ENCODE measurements around the gene PILRB.
A peak's percentile ranks its signal among the peaks of the same experiment; 100 is the strongest.
"Not testable (repeated sequence)": the region's sequence is repeated elsewhere in the genome, so short reads cannot be mapped to it uniquely, and the experiment has no call there.

PILRB gene

DNA sequence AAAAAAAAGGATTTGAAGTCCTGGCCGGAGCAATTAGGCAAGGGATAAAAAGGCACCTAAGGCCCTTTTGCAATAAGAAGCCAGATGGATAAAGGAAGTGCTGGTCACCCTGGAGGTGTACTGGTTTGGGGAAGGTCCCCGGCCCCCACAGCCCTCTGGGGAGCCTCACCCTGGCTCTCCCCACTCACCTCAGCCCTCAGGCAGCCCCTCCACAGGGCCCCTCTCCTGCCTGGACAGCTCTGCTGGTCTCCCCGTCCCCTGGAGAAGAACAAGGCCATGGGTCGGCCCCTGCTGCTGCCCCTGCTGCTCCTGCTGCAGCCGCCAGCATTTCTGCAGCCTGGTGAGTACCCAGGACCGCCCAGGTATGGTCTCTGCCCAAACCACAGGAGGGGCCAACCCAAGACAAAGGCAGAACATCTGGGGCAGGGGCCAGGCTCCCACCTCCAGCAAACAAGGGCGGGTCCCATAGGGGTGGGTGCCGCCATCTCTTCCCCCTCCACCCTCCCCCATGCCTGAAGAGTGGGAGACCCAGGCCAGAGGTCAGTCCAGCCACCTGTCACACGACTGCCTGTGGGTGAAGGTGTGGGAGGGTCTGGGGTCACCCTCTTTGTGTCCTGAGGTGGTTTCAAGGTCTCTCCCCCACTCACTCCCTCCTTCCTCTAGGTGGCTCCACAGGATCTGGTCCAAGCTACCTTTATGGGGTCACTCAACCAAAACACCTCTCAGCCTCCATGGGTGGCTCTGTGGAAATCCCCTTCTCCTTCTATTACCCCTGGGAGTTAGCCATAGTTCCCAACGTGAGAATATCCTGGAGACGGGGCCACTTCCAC, at the start of gene PILRB:
Gene PILRB, plus strand, starts transcription at position 91 of the 830 bp plus-strand sequence. Its CDS starts 186 bp downstream, at position 277.
- no peak for DNase-seq

DNA sequence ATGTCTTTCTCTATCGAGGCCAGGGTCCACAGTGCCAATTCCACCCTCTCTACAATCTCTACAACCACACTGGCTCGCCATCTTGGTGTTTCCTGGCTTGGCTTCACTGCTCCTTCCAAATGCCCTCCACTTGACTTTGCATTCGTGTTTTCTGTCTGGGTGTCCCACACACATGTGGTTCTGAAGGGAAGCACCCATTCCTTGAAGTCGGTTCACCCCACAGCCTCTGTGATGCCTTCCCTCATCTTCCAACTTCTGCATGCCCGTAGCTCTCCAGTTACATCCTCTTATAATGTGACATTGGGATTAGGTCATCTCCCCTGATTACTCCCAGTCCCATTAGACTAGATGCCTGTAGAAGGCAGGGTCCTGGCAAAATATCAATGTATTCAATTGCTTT, 39.6 kb upstream of the PILRB start:
- not testable (repeated sequence) for DNase-seq

DNA sequence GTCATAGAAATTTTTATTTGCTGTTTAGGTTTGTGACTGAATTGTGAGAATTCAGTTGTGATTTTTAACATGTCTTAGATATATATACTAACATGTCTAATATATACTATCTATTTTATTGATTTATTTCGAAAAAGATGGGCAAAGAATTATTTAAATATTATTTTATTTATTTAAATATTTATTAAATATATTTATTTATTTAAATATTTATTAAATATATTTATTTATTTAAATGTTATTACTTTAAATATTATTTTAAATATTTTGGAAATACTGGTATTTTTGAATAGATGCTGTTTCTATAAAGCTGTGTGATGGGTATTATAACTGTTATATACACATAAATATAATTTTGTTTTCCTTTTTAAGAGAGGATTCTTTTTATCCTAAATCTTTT, 36.3 kb upstream of the PILRB start:
- not testable (repeated sequence) for DNase-seq

DNA sequence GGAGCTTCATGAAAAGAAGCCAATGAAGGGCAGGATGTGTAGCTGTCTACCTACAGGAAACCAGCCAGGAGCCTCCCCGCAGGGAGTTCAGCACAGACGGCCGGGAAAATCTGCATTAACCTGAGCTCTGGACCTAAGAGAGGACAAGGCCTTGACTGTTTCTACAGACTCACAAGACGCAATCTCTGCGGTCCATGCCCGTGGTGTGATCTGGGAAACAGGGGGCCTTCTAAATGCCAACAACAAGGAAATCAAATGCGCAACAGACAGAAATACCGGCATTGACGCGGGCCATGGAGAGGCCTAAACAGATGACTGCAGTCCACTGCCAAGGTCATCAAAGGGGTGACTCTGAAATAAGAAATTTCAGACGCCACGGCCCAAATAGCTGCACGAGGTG, 33.7 kb upstream of the PILRB start:
- not testable (repeated sequence) for DNase-seq

DNA sequence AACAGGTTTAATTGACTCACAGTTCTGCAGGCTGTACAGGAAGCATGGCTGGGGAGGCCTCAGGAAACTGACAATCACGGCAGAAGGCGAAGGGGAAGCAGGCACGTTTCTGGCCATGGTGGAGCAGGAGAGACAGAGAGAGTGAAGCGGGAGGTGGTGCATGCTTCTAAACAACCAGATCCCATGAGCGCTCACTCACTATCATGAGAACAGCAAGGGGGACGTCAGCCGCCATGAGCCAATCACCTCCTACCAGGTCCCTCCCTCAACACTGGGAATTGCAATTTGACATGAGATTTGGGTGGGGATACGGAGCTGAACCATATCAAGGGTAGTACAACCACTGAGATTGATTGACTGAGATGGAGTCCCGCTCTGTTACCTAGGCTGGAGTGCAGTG, 32.2 kb upstream of the PILRB start:
- not testable (repeated sequence) for DNase-seq

DNA sequence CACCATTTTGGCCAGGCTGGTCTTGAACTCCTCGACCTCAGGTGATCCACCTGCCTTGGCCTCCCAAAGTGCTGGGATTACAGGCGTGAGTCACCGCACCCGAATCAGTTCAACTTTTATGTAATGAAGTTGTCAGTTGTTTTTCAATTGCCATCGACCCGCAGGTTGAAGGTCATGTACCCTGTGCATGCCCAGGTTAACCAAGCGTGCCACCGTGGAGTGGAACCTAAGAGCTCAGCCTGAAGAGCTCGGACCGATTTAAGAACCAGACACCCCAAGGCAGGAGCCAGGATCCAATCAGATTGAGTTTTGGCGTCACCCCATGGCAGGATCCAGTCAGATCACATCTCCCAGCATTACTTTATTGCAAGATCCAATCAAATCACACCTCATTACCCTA, 31.0 kb upstream of the PILRB start:
- DNase-seq: not testable (repeated sequence)

DNA sequence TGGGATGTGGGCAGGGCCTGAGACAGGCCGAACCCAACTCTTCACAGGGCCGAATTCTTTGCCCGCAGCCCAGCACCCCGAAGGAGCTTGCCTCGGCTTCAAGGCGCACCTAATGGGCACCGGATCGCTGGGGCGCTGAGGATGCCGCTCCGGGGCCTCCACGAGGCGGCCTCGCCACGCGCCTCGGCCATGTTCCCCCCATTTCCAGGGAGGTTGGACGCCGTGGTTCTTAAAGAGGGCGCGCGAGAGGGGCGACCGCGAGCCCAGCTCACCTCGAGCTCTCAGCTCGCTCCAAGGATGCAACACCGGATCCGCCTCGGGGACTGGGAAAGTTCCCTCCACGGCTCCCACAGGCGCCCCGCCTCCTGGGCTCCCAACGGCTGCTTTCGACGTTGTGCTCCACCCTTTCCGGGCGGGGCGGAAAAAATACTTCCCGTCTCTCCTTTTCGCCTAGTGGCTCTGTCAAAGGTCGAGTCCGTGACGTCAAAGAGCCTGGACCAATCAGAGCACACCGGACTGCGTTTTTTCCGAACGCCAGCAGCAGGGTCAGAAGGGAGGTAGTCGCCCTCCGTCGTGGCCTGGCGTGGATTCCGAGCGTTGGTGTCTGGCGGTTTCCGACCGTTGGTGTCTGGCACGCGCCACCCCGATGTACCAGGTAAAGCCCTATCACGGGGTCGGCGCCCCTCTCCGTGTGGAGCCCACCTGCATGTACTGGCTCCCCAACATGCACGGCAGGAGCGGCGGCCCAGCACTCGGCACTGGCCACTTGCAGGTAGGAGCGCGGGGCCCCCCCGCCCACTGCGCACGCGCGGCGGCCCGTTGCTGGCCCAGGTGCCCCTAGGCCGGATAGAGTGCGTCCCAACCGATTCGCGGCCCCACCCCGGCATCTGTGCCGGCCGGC, 22.1 kb upstream of the PILRB start:
- DNase-seq: peak; percentile 87 to 93

DNA sequence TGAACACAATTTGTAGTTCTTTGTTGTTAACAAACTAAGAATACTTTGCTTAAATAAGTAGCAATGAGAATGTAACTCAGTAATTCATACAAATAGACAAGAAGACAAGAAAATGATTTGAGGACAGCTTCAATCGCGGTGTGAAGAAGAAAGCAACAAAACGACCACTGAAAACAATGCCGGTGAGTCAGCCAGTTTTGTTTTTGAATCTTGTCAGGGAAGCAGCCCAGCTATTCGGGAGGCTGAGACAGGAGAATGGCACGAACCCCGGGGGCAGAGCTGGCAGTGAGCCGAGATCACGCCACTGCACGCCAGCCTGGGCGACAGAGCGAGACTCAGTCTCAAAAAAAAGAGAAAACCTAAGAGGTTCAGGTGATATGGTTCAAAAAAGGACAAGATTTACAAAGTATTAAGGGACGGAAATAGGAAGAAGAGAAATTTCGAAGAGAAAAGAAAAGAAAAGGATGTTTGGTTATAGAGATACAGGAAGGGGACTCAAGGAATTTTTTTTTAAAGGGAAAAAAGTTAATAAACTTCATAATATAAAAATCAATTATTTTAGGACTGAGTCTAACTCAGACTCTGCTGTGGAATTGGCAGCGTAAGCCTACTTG, 19.7 kb upstream of the PILRB start:
- DNase-seq: not testable (repeated sequence)

DNA sequence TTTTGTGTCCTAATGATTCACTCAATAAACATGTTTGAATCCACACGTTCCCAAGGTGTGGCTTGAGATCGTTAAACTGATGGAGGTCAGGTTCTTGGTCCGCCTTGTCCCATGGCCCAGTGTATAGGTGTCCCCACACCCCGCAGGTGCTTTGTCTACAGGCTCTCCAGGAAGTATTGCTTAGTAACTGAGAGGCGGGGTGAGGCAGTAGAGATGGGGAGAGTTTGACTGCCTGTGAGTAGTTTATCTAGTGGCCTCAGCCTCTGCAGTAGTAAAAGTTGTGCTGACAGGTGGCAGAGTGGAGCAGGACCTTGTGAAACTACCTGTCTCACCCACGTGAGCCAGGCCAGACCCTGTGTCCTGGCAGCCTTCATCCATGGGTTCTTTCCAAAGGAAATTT, 16.6 kb upstream of the PILRB start:
- DNase-seq: not testable (repeated sequence)

DNA sequence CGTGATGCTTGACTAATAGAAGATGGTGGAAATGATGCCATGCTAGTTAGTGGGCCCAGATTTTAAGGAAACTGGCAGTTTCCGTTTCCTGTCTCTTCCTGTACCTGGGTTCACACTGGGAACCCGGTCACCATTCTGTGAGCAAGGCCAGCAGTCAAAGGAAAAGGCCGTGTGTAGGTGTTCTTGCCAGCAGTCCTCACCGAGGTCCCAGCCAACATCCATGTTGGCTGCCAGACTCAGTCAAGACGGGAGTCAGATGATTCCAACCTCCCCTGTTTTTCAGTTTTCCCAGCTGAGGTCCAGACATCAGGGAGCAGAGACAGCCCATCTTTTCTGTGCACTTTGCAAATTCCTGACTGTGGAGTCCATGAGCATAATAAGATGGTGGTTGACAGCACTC, 15.2 kb upstream of the PILRB start:
- no peak for DNase-seq

DNA sequence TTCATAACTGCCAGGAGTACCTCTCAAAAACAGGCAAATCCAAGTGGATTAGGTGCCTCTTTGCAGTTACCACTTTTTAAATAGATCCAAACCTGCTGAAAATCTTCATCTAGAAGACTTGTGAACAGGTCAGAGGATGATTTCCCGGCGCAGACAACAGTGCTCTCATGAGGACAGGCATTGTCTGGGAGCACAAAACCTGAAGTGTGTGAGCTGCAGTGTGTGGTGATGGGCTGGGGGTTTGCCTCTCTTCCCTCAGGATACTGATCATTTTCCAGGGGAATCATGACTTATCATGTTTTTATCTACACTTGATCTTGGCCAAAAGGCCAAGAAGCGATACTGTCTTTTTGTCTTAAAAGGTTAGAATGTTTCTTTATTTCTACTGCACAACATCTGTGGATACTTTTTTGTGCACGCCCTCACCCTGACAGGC, 13.8 kb upstream of the PILRB start:
- DNase-seq: not testable (repeated sequence)

DNA sequence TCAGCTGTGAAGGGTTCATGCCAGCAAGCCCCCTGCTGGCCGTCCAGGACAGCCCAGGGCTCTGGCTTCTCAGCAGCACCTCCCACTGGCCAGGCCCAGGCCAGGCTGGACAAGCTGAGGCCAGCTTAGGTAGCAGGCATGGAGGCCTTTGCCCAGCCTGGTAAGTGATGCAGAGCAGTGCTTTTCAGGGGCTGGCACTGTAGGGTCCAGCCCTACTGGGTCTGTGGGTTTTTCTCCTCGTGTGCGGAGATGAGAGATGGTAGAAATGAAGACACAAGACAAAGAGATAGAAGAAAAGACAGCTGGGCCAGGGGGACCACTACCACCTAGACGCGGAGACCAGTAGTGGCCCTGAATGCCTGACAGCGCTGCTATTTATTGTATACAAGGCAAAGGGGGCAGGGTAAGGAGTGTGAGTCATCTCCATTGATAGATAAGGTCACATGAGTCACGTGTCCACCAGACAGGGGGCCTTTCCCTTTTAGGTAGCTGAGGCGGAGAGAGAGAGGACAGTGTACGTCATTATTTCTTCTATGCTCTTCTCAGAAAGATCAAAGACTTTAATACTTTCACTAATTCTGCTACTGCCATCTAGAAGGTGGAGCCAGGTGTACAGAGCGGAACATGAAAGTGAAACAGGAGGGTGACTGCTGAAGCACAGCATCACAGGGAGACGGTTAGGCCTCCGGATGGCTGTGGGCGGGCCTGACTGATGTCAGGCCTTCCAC, 13.2 kb upstream of the PILRB start:
- not testable (repeated sequence) for DNase-seq

DNA sequence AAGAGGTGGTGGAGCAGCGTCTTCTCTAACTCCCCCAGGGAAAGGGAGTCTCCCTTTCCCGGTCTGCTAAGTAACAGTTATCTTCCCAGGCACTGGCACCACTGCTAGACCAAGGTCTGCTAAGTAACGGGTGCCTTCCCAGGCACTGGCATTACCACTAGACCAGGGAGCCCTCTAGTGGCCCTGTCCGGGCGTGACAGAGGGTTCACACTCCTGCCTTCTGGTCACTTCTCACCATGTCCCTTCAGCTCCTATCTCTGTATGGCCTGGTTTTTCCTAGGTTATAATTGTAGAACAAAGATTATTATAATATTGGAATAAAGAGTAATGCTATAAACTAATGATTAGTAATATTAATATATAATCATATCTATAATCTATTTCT, 12.6 kb upstream of the PILRB start:
- peak in 1 of 2 experiments; percentile 33 for DNase-seq

DNA sequence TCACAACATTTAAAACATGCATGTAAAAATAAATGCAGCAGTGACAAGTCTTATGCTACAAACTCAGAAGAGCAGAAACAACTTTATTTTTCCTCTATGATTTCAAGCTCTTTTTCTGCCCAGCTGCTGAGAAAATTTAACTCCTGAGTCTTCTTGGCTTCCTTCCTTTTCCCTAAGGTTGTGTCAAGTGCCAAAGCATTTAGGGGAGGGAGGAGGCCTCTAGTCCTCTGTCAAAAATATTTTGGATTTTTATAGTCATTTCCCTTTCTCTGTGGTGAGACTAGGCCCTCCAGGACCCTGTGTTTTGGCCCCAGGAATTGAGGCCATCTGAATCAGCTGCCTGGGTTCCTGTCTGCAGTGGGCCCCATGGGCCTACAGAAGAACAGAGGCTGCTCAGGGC, 11.0 kb upstream of the PILRB start:
- DNase-seq: no peak

DNA sequence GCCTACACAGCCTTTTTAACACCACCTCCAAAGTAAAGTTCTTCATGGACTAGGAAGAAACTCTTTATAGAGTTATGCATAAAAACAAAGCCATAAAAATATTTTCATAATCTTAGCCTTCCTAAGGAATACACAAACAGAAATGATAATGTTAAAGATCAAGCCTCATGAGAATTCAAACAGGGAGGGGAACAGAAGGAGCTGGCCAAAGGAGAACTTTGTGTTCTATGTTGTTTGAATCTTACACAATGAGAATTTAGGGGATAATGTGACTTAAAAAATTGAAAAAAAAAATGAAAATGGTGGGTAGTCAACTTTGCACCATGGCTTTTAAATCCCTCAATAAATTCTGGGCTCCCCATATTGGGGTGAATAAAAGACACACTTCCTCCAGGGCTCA, 9.1 kb upstream of the PILRB start:
- DNase-seq: no peak

DNA sequence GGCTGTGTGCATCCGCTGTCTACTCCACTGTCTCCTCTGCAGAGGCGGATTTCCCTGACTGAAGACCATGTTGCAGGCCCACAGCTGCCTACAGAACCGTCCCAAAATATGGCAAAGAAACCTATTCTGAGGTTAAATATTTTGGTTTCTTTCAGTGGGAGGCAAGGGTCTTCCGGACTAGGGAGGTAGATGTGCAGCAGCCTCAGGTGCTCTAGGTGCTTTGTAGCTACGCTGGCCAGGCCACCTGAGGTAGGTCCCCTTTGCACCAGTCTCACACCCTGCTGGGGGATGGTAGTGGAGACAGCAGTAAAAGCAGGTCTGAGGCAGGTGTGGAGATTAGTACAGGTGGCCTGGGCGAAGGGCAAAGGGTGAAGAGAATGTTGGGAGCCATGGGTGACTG, 8.2 kb upstream of the PILRB start:
- DNase-seq: no peak

DNA sequence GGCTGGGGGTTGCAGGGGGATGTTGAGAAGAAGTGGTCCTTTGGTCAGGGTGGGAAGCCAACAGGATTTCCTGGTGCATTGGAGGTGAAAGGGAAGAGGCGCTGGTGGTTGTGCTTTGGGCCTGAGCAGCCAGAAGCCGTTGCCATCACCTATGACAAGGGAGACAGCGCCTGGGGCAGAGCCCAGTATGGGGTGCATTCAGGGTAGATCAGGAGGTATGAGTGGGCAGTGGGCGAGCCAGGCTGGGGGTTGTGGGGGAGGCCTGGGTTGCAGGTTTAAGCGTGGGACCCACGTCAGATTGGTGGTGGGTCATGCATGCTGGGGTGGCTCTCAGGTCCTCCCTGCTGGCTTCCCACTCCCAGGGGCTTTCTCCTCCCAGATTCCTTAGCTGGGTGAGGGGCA, 6.3 kb upstream of the PILRB start:
- no peak for DNase-seq

DNA sequence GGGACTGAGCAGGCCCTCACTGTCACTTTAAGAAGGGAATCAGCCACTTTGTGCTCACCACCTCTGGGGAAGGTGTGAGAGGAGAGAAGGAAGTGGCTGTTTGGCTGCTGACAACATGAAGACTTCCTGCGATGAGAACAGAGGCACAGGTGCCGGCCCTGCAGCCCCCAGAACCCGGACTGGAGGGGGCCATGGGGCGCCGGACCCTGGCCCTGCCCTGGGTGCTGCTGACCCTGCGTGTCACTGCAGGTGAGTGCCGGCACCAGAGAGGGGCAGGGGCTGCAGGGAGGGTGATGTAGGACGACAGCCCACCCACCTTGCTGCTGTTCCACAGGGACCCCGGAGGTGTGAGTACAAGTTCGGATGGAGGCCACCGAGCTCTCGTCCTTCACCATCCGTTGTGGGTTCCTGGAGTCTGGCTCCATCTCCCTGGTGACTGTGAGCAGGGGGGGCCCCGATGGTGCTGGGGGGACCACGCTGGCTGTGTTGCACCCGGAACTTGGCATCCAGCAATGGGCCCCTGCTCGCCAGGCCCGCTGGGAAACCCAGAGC, 5.6 kb upstream of the PILRB start:
- DNase-seq: not testable (repeated sequence)

DNA sequence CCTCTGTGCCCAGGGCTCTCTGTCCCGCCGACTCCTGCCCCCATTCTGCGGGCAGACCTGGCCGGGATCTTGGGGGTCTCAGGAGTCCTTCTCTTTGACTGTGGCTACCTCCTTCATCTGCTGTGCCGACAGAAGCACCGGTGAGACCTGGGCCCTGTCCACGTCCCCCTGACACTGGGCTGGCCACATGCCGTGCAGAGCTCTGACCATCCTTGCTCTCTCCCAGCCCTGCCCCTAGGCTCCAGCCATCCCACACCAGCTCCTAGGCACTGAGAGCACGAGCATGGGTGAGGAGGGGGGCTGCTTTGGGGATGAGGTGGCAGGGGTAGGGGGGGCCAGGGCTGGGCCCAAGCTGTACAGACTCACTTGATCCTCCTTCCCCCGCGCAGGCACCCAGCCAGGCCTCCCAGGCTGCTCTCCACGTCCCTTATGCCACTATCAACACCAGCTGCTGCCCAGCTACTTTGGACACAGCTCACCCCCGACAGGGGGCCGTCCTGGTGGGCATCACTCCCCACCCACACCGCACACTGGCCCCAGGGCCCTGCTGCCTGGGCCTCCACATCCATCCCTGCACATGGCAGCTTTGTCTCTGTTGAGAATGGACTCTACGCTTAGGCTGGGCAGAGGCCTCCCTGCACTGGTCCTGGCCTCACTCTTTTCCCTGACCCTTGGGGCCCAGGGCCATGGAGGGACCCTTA, 4.8 kb upstream of the PILRB start:
- no peak for DNase-seq

DNA sequence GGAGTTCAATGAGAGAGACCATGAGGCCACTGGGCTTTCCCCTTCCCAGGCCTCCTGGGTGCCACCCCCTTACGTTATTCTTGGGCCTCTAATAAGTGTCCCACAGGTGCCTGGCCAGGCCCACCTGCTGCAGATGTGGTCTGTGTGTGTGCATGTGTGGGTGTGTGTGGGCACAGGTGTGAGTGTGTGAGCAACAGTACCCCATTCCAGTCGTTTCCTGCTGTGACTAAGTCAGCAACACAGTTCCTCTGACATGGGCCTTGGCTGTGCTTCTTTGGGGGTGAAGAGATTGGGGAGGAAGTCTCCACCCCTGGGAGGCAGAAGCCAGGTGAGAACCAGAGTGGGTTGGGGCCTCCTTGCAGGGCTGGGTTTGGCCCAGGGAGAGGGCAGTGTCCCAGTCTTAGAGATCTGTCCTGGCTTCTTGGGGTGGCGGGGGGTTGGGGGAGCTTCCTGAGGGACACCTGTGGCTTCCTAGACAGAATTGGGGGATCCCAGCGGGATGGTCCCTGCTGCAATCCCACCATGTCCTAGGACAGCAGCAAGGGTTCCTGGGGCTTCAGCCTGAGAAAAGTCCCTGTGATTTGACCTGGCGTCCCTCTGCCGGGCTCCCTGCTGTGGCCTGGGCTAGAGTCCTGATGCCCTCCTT, 4.1 kb upstream of the PILRB start:
- DNase-seq: no peak

DNA sequence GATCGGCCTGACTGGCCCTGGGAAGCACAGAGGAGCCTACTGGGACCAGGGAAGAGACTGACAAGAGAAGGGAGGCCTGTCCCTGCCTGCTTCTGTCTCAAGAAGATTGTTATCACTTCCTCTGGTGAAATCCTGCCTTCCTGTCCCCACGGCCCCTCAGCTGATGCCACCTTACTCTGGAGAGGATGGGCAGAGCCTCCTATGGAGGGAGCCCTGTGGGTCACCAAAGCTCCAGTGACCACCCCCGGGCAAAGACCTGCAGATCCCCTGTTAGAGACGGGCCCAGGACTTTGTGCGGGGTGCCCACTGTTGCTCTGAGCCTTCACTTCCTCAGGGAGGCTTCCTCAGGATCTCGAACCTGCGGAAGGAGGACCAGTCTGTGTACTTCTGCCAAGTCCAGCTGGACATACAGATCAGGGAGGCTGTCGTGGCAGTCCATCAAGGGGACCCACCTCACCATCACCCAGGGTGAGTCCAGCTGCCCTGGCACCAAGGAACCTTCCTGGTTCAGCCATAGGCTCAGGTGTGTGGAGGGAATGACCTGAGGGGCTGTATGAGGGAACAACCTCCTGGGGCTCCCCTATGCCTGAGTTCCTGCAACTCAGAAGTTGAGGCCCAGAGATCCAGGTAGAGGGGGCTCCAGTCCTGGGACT, 1.4 kb upstream of the PILRB start:
- DNase-seq: no peak

All from NCI-H187 (cell line).